OCI-LY3 (cell line): Measurements from ENCODE around the gene AP5M1.
A peak's percentile ranks its signal among the peaks of the same experiment; 100 is the strongest.

Source experiments
- H2AFZ ChIP-seq: fragments of 200-600, 300-600 bp; shearing (Covaris generic); 2 replicates; pipeline ENCODE4 v1.6.0; 2014; ENCODE audit warnings: antibody characterized with exemption, low read depth, low read length
- H3K27ac ChIP-seq: fragments of 200-600, 300-600 bp; sonication (generic); 2 replicates; pipeline ENCODE4 v1.5.1; 2014; ENCODE audit warnings: mild to moderate bottlenecking, low read length, moderate library complexity, mixed read lengths
- H3K27me3 ChIP-seq: fragments of 200-600, 300-600 bp; sonication (generic); 2 replicates; pipeline ENCODE4 v1.6.1; 2014; ENCODE audit warnings: low read depth, low read length, mixed read lengths
- H3K36me3 ChIP-seq: fragments of 200-600, 300-600 bp; sonication (generic); replicated peaks from 2 replicates; pipeline ENCODE3; 2014; ENCODE audit warnings: low read depth, low read length, mixed read lengths
- H3K4me1 ChIP-seq: fragments of 300-600, 200-600 bp; sonication (generic); 2 replicates; pipeline ENCODE4 v1.6.1; 2014; ENCODE audit warnings: low read length, mixed read lengths
- H3K4me2 ChIP-seq: fragments of 200-600, 300-600 bp; sonication (generic); 2 replicates; pipeline ENCODE4 v1.6.1; 2014; ENCODE audit warnings: low read length, mixed read lengths
- H3K4me3 ChIP-seq: fragments of 300-600, 200-600 bp; sonication (generic); 2 replicates; pipeline ENCODE4 v1.5.1; 2014; ENCODE audit warnings: antibody characterized with exemption, mild to moderate bottlenecking, low read length, moderate library complexity
- H3K79me2 ChIP-seq: fragments of 300-600, 200-600 bp; shearing (Covaris generic); 2 replicates; pipeline ENCODE4 v1.6.1; 2014; ENCODE audit warnings: mild to moderate bottlenecking, low read length, mixed read lengths
- H3K9ac ChIP-seq: fragments of 300-600, 200-600 bp; shearing (Covaris generic); 2 replicates; pipeline ENCODE4 v1.6.0; 2014; ENCODE audit warnings: mild to moderate bottlenecking, low read length, moderate library complexity
- H3K9me3 ChIP-seq: fragments of 200-600, 300-600 bp; shearing (Covaris generic); 2 replicates; pipeline ENCODE4 v1.6.1; 2014; ENCODE audit warnings: low read length, mixed read lengths; ENCODE audit not compliant: insufficient read depth
- H4K20me1 ChIP-seq: fragments of 200-600, 300-600 bp; sonication (generic); 2 replicates; pipeline ENCODE4 v1.6.1; 2016; ENCODE audit warnings: low read length, mixed read lengths; ENCODE audit not compliant: insufficient read depth
- EZH2phosphoT487 ChIP-seq: fragments of 200-600 bp; shearing (Covaris generic); IDR thresholded peaks from 2 replicates; pipeline ENCODE4 v1.6.1; 2018; ENCODE audit warnings: antibody characterized with exemption, mixed run types, low read depth
- TF ChIP-seq, protein P1 (sequence below): fragments of 200-600, 300-600 bp; sonication (generic); IDR thresholded peaks from 2 replicates; pipeline ENCODE4 v1.5.1; 2014; ENCODE audit warnings: antibody characterized with exemption, low read length, low read depth

Gene AP5M1

GRCh38 chr14:57290751-57291150, 22.0 kb downstream of the AP5M1 start:
- H3K79me2 ChIP-seq, result no peaks in the 10 kb centered on the region
- H2AFZ ChIP-seq, result no peak overlapping the region
- H3K4me3 ChIP-seq, result no peak overlapping the region
- no peaks in the 10 kb centered on the region for H3K27me3 ChIP-seq
- H3K27ac ChIP-seq, result no peak overlapping the region
- H3K36me3 ChIP-seq, result no peaks in the 10 kb centered on the region
- no peaks in the 10 kb centered on the region for H3K9me3 ChIP-seq
- no peaks in the 10 kb centered on the region for H3K4me1 ChIP-seq
- H4K20me1 ChIP-seq, result no peaks in the 10 kb centered on the region
- no peak for TF ChIP-seq EZH2phosphoT487
- TF ChIP-seq, protein P1, sequence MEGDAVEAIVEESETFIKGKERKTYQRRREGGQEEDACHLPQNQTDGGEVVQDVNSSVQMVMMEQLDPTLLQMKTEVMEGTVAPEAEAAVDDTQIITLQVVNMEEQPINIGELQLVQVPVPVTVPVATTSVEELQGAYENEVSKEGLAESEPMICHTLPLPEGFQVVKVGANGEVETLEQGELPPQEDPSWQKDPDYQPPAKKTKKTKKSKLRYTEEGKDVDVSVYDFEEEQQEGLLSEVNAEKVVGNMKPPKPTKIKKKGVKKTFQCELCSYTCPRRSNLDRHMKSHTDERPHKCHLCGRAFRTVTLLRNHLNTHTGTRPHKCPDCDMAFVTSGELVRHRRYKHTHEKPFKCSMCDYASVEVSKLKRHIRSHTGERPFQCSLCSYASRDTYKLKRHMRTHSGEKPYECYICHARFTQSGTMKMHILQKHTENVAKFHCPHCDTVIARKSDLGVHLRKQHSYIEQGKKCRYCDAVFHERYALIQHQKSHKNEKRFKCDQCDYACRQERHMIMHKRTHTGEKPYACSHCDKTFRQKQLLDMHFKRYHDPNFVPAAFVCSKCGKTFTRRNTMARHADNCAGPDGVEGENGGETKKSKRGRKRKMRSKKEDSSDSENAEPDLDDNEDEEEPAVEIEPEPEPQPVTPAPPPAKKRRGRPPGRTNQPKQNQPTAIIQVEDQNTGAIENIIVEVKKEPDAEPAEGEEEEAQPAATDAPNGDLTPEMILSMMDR, result no peak
- H3K9ac ChIP-seq, result no peak overlapping the region
- no peak overlapping the region for H3K4me2 ChIP-seq

DNA sequence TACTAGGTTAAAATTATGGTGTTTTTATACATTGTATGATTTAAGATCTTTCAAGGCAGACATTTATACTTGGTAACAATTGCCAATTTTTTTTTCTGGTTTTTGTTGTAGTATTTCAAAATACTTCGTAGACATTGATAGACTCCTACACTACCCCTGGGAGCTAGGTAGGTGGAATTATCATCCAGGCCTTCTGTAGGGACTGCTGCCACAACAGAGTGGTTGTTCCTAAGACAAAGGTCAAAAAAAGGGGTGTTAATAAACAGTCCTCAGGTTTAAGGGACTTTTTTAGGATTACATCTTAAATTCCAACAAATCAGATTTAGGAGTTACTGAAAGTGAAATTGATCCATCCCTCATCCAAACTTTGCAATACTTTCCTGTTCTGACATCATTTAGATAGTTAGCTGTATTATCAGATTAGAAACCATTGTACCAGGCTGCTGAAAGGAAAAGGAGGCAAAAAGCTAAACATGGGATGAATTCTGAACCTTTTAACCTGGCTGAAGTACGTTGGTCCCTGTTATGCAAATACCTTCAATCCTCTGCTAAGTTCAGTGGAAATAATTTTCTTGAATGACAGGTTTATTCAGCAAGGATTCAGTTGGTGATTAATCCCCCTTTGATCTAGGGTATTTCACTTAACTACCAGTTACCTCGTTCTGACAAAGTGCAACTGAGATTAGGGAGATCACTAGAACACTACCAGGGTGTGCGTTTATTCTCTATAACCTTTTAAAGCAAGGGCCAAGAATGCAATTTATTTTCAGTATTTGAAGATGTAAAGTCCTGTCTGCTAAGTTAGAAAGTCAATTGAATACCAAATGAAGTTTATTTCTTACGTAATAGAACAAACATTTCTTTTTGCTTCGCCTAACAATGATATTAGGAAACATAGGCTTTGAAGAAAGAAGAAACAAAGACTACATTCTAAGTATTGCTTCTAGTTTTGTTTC, 23.2 kb downstream of the AP5M1 start:
- Histone ChIP-seq H3K9me3 (no peaks in the 10 kb centered on the region), H3K27me3 (no peaks in the 10 kb centered on the region), H2AFZ (no peak overlapping the region), H3K79me2 (no peaks in the 10 kb centered on the region), H3K4me3 (no peak overlapping the region), H3K36me3 (no peaks in the 10 kb centered on the region), H3K27ac (no peak overlapping the region), H3K9ac (no peak overlapping the region), H3K4me1 (no peaks in the 10 kb centered on the region), H4K20me1 (no peaks in the 10 kb centered on the region), H3K4me2 (no peak overlapping the region)
- TF ChIP-seq, protein P1, result no peak
- no peak for TF ChIP-seq EZH2phosphoT487

DNA sequence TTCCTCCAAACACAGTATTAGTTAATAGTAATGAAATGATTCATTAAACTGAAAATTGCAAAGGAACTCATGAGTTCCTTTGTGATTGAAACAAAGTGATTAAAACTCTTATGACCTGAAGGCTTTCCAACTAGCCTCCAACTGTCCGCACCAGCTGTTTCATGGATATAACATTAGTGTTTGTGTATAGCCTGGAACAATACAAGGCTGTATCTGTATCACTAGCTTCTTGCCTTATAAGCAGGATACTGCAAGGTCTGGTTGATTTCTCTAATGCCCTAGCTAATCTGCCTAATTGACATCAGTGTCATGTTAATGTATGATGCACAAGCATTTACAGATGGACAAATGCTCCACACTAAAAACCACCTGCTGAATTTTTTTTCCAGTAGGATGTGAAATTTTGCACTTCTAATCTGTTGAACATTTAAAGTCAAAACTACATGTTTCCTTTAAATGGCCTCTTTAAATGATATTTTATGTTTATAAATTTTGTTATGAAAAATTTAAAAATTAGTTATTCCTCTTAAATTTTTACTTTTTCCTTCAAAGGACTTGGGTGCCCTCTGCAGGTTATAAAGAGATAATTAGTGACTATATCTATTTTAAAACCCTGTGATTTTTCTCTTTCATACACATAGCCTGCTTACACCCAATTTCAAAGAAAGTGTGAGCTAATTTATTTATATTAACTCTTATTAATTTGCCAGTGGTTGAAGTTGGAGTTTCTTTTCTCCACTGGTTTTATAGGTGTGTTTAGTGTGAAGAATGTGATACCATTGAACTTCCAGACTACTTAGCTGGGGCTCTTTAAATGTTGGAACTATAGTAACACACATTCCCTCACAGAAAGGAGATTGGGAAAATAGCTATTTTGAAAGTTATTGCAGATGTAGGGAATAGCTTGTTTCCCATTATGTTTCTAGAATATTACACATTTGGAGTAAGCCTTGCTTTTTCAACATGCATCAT, 25.4 kb downstream of the AP5M1 start:
- H3K27me3 ChIP-seq, result no peaks in the 10 kb centered on the region
- H4K20me1 ChIP-seq, result no peaks in the 10 kb centered on the region
- H2AFZ ChIP-seq, result no peak overlapping the region
- H3K9ac ChIP-seq, result no peak overlapping the region
- no peak overlapping the region for H3K4me3 ChIP-seq
- no peaks in the 10 kb centered on the region for H3K36me3 ChIP-seq
- TF ChIP-seq, protein P1, result 0 out of 2 replicates have a peak, but pooled peaks have one; percentile 26
- TF ChIP-seq EZH2phosphoT487, result no peak
- H3K79me2 ChIP-seq, result no peaks in the 10 kb centered on the region
- no peaks in the 10 kb centered on the region for H3K9me3 ChIP-seq
- no peak overlapping the region for H3K27ac ChIP-seq
- H3K4me2 ChIP-seq, result no peak overlapping the region
- no peaks in the 10 kb centered on the region for H3K4me1 ChIP-seq

DNA sequence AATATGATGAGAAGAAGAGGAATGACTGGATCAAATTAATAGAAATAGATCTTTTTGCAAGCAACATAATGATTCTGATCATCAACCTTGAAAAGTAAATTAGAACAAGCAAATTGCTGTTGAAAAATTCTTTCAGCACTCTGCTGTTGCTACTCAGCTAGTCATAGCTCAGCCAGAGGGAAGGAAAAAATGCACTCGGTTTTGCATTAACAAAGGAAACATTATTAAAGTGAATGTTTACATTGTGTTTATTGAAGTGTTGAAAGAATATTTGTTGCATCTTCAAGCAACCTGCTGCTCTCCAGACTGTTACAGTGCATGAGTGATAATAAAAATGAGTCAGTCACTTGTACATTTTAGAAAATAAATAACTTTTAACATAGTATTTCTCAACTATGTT, 26.5 kb downstream of the AP5M1 start:
- Histone ChIP-seq H3K4me1 (no peaks in the 10 kb centered on the region), H3K27me3 (no peaks in the 10 kb centered on the region), H4K20me1 (no peaks in the 10 kb centered on the region), H3K4me3 (no peak overlapping the region), H2AFZ (no peak overlapping the region), H3K36me3 (no peaks in the 10 kb centered on the region), H3K27ac (no peak overlapping the region), H3K9ac (no peak overlapping the region), H3K79me2 (no peaks in the 10 kb centered on the region), H3K4me2 (no peak overlapping the region), H3K9me3 (no peaks in the 10 kb centered on the region)
- no peak for TF ChIP-seq EZH2phosphoT487
- TF ChIP-seq, protein P1, result no peak
